Keratinocyte (primary cell): Measurements from ENCODE around the gene SLC2A4RG.

Experiments used
- CTCF ChIP-seq, 3 experiments: IDR thresholded peaks in 1 of 3; conservative IDR thresholded peaks in 1 of 3; optimal IDR thresholded peaks in 1 of 3; 2 replicates in 2 of 3; 3 replicates in 1 of 3; pipeline versions ENCODE3 to v1.5.1; 2011; ENCODE audit warnings: low read length in 3 of 3, mild to moderate bottlenecking in 3 of 3, moderate library complexity in 2 of 3, control low read depth in 1 of 3, inconsistent platforms in 1 of 3; ENCODE audit not compliant: insufficient read depth in 2 of 3; ENCODE audit errors: extremely low read depth in 1 of 3
- EZH2 ChIP-seq: IDR thresholded peaks from one replicate; pipeline ENCODE4 v1.6.1; 2012; ENCODE audit warnings: inconsistent platforms, mild to moderate bottlenecking, low read length, moderate library complexity

DNA sequence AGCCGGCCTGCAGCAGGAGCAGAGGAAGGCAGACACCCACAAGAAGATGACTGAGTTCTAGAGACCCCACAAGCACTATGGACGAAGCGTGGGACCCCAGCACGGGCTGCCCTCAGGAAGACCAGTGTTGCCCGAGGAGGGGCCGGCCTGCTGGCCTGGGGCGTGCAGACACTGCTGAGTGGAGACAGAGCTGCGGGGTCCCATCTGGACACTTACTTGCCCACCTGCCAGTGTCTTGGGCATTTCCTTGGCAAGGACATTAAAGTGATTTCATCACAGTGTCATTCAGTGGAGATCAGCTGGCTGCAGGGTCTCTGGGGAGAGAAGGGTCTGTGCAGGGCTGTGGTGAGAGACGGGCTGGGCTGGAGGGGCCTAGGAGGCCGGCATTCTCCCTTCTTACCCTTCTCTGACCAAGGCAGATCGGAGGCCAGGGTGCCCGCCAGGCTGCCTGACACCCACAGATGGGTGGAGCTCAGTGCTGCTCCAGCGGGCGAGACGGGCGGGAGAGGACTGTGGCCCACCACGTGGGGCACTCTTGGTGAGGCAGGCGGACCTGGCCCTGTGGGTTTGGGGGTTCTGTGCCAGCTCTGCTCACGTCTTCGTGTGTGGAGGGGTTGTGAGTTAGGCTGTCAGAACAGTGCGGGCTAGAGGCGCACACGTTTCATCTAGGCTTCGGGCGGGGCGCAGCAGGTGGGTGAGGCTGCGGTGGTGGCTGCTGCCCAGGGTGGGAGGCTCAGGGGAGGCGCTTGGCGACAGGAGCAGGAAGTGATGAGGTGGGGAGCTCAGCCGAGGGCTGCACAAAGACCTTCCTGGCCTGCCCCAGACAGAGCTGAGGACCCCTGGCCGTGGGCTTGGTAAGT, 3.5 kb upstream of the SLC2A4RG start, which contains the start of gene LIME1:
- TF ChIP-seq CTCF (optimal IDR thresholded peaks at IDR 0.05 in 1 of 3, IDR thresholded peaks at IDR 0.05 in 1 of 3, conservative IDR thresholded peaks at IDR 0.05 in 1 of 3; ENCODE audit: extremely low read depth in 1 of 3, insufficient read depth in 2 of 3, low read length in 3 of 3) (no peak), EZH2 (no peak)
